GM21390 (cell line): Measurements from ENCODE around the gene IZUMO1R.
"Not testable (repeated sequence)": the region's sequence is repeated elsewhere in the genome, so short reads cannot be mapped to it uniquely, and the experiment has no call there.

Experiments
- ATAC-seq: cut with Tn5 transposase; IDR thresholded peaks from one replicate; pipeline ENCODE4 v1.9.1; 2021; ENCODE audit not compliant: unreplicated experiment

IZUMO1R gene

GRCh38 chr11:94303966-94304958 is at the start of gene IZUMO1R:
IZUMO1R (plus strand) TSS chr11:94304580; CDS start chr11:94305637, 1,057 bp downstream.
- ATAC-seq, result no peak

- ATAC-seq, result peak; percentile 90
These were observed 32.5 kb upstream of the IZUMO1R start for GRCh38 chr11:94271885-94272372.

GRCh38 chr11:94272738-94273313 is 31.6 kb upstream of the IZUMO1R start:
- peak; percentile 56 for ATAC-seq

DNA sequence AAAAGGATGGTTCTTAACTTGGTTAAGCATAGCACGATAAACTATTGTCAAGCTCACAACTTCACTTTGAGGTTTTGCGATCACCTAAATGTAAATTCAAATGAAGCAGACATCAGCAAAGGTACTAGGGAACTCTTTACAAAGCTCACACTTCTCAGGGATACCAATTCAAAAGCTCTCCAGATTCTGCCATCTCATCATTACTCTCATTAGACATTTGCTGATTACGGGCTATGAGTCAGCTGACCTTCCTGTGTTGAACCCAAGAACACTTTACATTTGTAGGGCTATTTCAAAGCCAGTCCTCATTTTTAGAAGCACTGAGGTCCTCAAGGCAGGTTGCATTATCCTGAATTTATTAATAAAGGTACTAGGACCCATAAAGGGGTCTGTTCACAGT is 28.4 kb upstream of the IZUMO1R start:
- no peak for ATAC-seq

DNA sequence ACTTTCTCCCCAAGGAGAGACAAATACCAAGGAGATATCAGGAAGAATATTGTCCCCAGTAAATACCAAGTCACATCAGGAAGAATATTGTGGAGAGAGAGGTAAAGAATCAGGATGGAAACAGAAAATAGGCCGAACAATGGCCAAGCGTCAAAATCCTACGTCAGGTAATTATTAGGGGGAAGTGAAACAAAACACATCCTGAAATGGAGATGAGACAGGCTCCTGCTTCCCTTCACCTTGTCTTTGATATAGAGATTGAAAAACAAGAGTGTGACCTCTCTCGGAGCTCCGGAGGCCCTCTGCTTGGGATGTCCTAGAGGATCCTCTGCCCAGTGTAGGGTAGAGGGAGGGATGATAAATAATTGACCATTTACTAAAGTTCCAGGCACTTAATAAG is 27.4 kb upstream of the IZUMO1R start:
- no peak for ATAC-seq

- ATAC-seq, result not testable (repeated sequence)
These were observed 26.2 kb upstream of the IZUMO1R start for GRCh38 chr11:94278207-94278606.

GRCh38 chr11:94279996-94280395 is 24.4 kb upstream of the IZUMO1R start:
- ATAC-seq, result no peak

DNA sequence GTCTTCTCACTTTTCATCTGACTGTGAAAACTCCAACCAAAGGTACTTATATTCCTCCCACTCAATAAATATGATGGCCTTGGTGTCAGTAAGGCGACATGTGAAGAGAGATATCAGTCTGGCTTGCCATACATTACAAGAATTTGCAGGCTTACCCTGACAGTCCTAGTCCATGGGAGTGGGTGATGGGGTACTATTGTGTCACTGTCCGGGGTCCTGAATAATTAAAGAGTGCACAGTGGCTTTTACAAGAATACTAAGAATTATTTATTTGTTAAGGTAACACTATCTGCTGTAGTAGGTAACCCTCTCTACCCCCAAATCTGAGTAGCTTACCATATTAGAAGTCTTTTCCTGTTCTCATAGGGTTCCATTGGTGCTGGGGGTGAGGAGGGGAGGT is 23.1 kb upstream of the IZUMO1R start:
- no peak for ATAC-seq

DNA sequence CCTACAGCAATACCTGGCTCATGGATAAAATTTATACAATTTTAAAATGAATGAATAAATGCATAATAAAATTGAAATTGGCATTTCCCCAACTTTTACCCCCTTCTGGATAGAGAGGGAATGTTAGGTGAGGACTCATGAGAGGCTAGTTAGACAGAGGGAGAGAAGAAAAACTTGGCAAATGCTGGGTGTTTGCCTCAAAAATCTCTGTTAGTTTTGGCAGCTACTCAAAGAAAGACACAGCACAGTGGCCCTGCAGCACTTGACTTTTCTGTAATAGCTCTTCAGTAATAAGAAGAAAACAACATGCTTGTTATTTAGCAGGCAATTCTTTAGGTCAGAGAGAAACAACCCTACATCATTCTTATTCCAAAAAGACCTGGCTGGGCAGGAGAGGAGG is 20.7 kb upstream of the IZUMO1R start:
- no peak for ATAC-seq

DNA sequence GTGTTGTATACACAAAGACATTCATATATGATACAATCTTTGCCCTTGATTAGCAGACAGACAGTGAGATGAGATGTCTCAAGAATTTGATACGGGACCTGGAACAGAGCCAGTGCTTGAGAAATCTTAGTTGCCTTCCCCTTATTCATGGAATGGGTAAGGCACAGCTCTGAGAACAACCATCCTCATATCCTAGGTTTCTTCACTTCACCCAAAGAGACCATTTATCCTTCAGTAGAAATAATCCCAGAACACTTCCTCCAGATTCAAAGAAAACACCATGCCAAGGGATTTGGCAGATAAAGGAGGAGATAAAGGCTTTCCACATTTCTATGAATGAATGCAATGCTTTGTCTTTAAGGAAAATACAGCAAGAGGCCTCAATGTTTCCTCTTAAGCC is 8.8 kb upstream of the IZUMO1R start:
- no peak for ATAC-seq

DNA sequence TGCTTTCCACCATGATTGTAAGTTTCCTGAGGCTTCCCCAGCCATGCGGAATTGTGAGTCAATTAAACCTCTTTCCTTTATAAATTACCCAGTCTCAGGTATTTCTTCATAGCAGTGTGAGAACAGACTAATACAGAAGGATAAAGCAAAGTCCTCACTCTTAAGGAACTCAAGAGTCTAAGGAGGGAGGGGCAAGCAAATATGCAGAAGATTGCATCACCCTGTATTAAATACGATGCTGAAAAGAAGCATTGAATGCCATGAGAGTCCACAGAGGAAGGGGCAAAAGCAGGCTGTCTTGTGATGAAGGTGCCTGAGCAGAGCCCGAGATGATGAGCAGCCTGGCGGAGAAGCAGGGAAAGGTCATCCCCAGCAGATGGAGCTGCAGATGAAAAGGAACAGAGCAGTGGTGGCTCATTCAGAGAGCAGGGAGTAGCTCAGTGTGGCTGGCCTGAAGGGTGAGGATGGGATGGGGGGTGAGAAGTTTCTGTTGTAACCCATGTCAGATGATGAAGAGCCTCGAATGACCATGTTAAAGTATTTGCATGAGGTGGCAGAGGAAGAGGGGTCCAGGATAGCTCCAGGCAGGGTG is 6.3 kb upstream of the IZUMO1R start:
- no peak for ATAC-seq

DNA sequence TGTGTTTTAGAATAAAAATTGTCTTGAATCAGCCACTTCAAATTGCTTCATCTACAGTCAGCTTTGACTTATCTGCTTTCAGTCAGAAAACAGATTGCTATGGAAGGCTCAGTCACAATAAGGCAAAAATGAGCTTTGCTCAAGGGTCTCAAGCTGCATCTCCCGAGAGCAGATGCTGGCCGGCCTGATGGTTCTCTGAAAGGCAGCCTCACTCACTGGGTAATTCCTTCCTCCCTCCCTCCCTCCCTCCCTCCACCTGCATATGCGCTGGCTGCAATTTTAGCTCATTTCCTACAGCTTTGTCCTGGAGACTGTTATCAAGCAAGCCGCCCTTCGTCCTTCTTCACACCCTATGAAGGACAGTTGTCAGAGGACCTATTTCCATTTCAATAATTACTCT is 1.6 kb upstream of the IZUMO1R start:
- no peak for ATAC-seq

DNA sequence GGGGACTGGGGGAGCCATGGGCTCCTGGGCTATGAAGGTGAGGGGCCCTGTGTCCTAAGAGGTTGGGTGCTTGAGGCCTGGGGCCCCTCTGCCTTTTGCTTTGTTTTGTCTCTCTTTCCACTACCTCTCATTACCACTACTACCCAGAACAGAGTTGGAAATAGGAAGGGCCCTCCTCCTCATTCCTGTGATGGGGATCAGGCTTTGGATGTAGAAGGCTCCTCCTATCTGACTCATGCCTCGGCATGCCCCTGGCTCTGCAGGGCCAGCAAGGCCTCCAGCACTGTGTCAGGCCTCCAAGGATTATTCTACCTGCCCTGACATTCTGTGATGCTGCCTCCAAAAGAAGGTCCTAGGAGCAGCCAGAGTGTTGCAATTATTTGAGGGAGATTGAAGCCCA is 766 bp downstream of the IZUMO1R start:
- no peak for ATAC-seq

- no peak for ATAC-seq
These were observed 2.9 kb downstream of the IZUMO1R start for GRCh38 chr11:94307101-94307791.

DNA sequence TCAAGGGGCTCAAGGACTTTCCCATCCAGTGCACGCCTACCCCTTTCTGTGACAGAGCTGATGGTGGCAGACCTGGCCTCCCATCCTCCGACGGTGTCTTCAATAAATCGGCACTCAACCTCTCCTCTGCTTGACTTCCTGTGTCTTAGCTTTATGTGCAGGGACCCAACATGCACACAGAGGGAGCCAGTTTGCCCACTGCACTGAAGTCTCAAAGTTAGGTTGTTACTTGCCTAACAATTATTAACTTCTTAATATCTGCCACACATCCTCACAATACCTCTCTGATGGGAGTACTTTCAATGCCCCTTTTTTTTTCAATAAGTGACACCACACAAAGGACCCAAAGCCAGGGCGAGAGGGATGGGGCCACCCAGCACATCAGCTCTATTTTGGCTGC is 3.6 kb downstream of the IZUMO1R start:
- no peak for ATAC-seq

GRCh38 chr11:94309757-94310156 is 5.4 kb downstream of the IZUMO1R start:
- no peak for ATAC-seq

- no peak for ATAC-seq
These were observed 6.0 kb downstream of the IZUMO1R start for GRCh38 chr11:94310191-94310875.

DNA sequence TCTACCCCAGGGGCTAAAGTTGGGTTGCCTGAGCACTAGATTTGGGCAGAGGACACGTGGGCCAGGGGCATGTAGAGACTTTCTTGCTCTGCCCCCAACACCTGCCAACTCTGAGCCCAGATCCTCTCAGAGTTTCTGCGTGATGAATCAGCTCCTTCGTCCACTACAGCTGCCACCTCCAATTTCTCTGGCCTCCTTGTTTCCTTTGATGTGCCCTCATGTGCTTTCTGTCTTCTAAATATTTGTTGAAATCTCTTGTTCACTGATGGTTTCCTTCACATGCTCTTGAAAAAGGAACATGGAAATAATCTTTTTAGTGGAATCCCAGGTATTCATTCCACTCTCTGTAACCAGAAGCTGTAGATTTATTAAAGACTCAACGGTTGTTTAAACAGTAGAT is 8.0 kb downstream of the IZUMO1R start:
- no peak for ATAC-seq

GRCh38 chr11:94314064-94314463 is 9.7 kb downstream of the IZUMO1R start:
- ATAC-seq, result no peak

- no peak for ATAC-seq
These were observed 11.3 kb downstream of the IZUMO1R start for GRCh38 chr11:94315664-94316063.

DNA sequence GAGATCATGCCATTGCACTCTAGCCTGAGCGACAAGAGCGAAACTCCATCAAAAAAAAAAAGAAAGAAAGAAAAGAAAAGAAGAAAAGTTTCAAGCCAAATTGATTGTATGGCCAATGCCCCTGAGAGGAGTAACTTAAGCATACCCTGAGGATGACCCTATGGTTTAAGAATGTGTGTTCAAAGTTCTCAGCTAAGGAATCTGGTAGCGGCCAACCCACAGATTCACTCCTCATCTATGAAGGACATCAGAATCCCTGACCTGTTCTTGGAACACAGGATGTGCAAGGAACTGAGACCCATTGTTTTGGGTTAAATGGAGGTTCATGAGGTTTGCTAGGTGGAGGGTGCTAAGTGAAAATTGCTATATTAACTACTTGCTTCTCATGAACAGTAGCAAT is 18.1 kb downstream of the IZUMO1R start:
- ATAC-seq, result no peak
